Testis (tissue), 2 donors: ENCODE measurements around the gene KCP.

ENCODE experiments used
- POLR2A ChIP-seq: fragments of 450-650 bp; IDR thresholded peaks from one replicate; pipeline ENCODE4 v1.6.1; 2017; ENCODE audit warnings: antibody characterized with exemption, mild to moderate bottlenecking, moderate library complexity
- TF ChIP-seq, protein P1 (sequence below), 3 experiments: fragments of 450-650 bp in 2 of 3; fragments of 200-600 bp in 1 of 3; sonication (generic) in 1 of 3; IDR thresholded peaks; one replicate each; pipeline ENCODE4 v1.5.1; 2016 to 2019; ENCODE audit warnings: antibody characterized with exemption in 3 of 3, mild to moderate bottlenecking in 2 of 3, moderate library complexity in 1 of 3

DNA sequence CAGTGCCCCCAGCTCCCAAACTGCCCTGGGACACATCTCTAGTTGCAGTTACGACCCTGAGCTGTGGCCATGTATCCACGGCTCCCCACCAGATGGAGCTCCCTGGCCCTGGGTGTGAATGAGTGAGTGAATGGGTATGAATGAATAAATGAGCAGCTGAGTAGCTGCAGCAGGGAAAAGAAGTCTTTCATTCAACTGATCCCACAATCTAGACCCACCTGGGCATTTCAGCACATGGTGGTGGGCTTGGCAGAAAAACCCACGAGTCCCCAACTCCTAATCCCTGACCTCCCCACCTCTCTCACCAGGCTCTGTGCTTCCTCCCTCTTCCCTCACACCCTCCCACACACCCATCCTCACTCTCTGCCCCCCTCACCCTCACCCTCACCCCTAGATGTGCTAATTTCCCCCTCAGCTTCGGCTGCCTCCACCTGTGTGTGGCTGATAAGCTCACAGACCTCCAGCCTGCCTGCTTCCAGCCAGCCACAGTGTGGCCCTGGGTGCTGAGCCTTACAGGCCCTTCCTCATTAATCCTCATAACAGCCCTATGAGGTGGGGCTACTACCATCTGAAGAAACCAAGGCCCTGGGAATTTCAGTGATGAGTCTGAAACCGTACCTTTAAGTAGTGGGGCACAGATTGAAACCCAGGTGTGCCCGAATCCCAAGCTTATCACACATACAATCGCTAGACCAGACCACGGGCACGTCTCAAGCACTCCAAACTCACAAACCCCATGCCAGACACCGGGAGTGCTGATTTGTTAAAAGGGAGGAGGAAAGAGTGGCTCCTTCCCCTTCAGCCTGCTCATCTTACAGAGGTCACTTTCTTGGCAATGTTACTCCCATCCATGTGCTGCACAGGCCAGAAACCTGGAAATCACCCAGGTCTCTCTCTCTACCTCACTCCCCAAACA, 50.1 kb downstream of the KCP start:
- TF ChIP-seq, protein P1, sequence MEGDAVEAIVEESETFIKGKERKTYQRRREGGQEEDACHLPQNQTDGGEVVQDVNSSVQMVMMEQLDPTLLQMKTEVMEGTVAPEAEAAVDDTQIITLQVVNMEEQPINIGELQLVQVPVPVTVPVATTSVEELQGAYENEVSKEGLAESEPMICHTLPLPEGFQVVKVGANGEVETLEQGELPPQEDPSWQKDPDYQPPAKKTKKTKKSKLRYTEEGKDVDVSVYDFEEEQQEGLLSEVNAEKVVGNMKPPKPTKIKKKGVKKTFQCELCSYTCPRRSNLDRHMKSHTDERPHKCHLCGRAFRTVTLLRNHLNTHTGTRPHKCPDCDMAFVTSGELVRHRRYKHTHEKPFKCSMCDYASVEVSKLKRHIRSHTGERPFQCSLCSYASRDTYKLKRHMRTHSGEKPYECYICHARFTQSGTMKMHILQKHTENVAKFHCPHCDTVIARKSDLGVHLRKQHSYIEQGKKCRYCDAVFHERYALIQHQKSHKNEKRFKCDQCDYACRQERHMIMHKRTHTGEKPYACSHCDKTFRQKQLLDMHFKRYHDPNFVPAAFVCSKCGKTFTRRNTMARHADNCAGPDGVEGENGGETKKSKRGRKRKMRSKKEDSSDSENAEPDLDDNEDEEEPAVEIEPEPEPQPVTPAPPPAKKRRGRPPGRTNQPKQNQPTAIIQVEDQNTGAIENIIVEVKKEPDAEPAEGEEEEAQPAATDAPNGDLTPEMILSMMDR (IDR thresholded peaks at IDR 0.05), result no peak
- no peak for TF ChIP-seq POLR2A
